BE2C (cell line): ENCODE results near the gene DDX10.
"Not testable (repeated sequence)": the region's sequence is repeated elsewhere in the genome, so short reads cannot be mapped to it uniquely, and the experiment has no call there.

Experiments
- DNase-seq: peaks from one replicate; pipeline ENCODE4 v3.0.0-alpha.2; 2020
- H3K27me3 ChIP-seq: fragments of 250-450 bp; sonication (Bioruptor Pico); 2 replicates; pipeline ENCODE4 v1.5.1; 2020; ENCODE audit warnings: mild to moderate bottlenecking
- H3K36me3 ChIP-seq: fragments of 250-450 bp; sonication (Bioruptor Pico); 2 replicates; pipeline ENCODE4 v1.5.1; 2020; ENCODE audit warnings: mild to moderate bottlenecking
- H3K4me1 ChIP-seq: fragments of 250-450 bp; sonication (Bioruptor Pico); 2 replicates; pipeline ENCODE4 v1.5.1; 2020
- H3K4me3 ChIP-seq: 2 replicates; pipeline ENCODE4 v1.5.1; 2011; ENCODE audit warnings: low read depth, low read length
- H3K9me3 ChIP-seq: fragments of 250-450 bp; sonication (Bioruptor Pico); 2 replicates; pipeline ENCODE4 v1.5.1; 2020
- CTCF ChIP-seq: IDR thresholded peaks from 2 replicates; pipeline ENCODE4 v1.5.1; 2012; ENCODE audit warnings: mild to moderate bottlenecking, low read depth, low read length

The DDX10 gene

GRCh38 chr11:108818971-108819370 lies 154.1 kb downstream of the DDX10 start:
- DNase-seq = no peak
- H3K4me1 ChIP-seq = no peaks in the 10 kb centered on the region
- no peaks in the 10 kb centered on the region for H3K9me3 ChIP-seq
- no peak for TF ChIP-seq CTCF
- H3K27me3 ChIP-seq = no peaks in the 10 kb centered on the region
- H3K36me3 ChIP-seq = no peaks in the 10 kb centered on the region
- no peak overlapping the region for H3K4me3 ChIP-seq

GRCh38 chr11:108819957-108820356 lies 155.1 kb downstream of the DDX10 start:
- no peak for DNase-seq
- H3K9me3 ChIP-seq = no peaks in the 10 kb centered on the region
- no peak for TF ChIP-seq CTCF
- no peaks in the 10 kb centered on the region for H3K36me3 ChIP-seq
- no peaks in the 10 kb centered on the region for H3K4me1 ChIP-seq
- no peaks in the 10 kb centered on the region for H3K27me3 ChIP-seq
- no peak overlapping the region for H3K4me3 ChIP-seq

GRCh38 chr11:108823960-108824359 lies 159.1 kb downstream of the DDX10 start:
- H3K4me3 ChIP-seq, H3K27me3 ChIP-seq, H3K9me3 ChIP-seq, H3K4me1 ChIP-seq, H3K36me3 ChIP-seq, DNase-seq: not testable (repeated sequence)

GRCh38 chr11:108824545-108824944 lies 159.7 kb downstream of the DDX10 start:
- H3K9me3 ChIP-seq = no peaks in the 10 kb centered on the region
- no peak for TF ChIP-seq CTCF
- DNase-seq = no peak
- H3K36me3 ChIP-seq = no peaks in the 10 kb centered on the region
- no peaks in the 10 kb centered on the region for H3K4me1 ChIP-seq
- no peaks in the 10 kb centered on the region for H3K27me3 ChIP-seq
- H3K4me3 ChIP-seq = no peak overlapping the region

GRCh38 chr11:108825381-108825780 lies 160.5 kb downstream of the DDX10 start:
- Histone ChIP-seq H3K4me1 (no peaks in the 10 kb centered on the region), H3K4me3 (no peak overlapping the region), H3K36me3 (no peaks in the 10 kb centered on the region), H3K9me3 (no peaks in the 10 kb centered on the region), H3K27me3 (no peaks in the 10 kb centered on the region)
- no peak for DNase-seq
- TF ChIP-seq CTCF = no peak

- no peaks in the 10 kb centered on the region for H3K36me3 ChIP-seq
- no peak overlapping the region for H3K4me3 ChIP-seq
- no peak for DNase-seq
- no peaks in the 10 kb centered on the region for H3K9me3 ChIP-seq
- no peaks in the 10 kb centered on the region for H3K27me3 ChIP-seq
- no peaks in the 10 kb centered on the region for H3K4me1 ChIP-seq
- no peak for TF ChIP-seq CTCF
Measured at GRCh38 chr11:108826136-108826535, 161.3 kb downstream of the DDX10 start.

- DNase-seq = no peak
- Histone ChIP-seq H3K4me1 (peaks cover 4% of the 10 kb centered on the region), H3K36me3 (peaks cover 13% of the 10 kb centered on the region), H3K4me3 (no peak overlapping the region), H3K27me3 (no peaks in the 10 kb centered on the region), H3K9me3 (no peaks in the 10 kb centered on the region)
- TF ChIP-seq CTCF = no peak
Measured at GRCh38 chr11:108835624-108836023, 170.8 kb downstream of the DDX10 start.
